Activated naive CD4-positive, alpha-beta T cell treated with anti-CD3 and anti-CD28 coated beads for 36 hours (primary cell): ENCODE results near the gene TEX2. TPM values are rescaled to one million over a fixed set of nuclear protein-coding genes. Genes with fewer than 3 reads are reported as not detected.

Source experiments
- CTCF ChIA-PET: fragments of 350-600 bp; sonication (Branson Sonifier 250); formaldehyde crosslinking; loops from one replicate; lab custom pipeline; 2021; ENCODE audit warnings: antibody characterized with exemption; lab: Charles Lee
- DNase-seq: peaks from one replicate; pipeline ENCODE4 v3.0.0-alpha.2; 2020
- H3K27ac Mint-ChIP-seq: one replicate; pipeline ENCODE4 v1.8.0; 2021; ENCODE audit warnings: mild to moderate bottlenecking, mixed read lengths
- H3K27me3 Mint-ChIP-seq: one replicate; pipeline ENCODE4 v1.8.0; 2021; ENCODE audit warnings: low read depth, mixed read lengths
- H3K36me3 Mint-ChIP-seq: one replicate; pipeline ENCODE4 v1.8.0; 2021; ENCODE audit warnings: low read depth, mixed read lengths
- H3K4me1 Mint-ChIP-seq: one replicate; pipeline ENCODE4 v1.8.0; 2021; ENCODE audit warnings: low read depth, mixed read lengths
- H3K4me3 Mint-ChIP-seq: one replicate; pipeline ENCODE4 v1.8.0; 2021; ENCODE audit warnings: mild to moderate bottlenecking, moderate library complexity, mixed read lengths
- H3K9me3 Mint-ChIP-seq: one replicate; pipeline ENCODE4 v1.8.0; 2021; ENCODE audit warnings: mixed read lengths
- intact Hi-C: fragments of 100-400 bp; cut with micrococcal nuclease; formaldehyde crosslinking; loops from one replicate; pipeline ENCODE4 v1.15.1; 2023
- total RNA-seq, 2 experiments: library from RNA; stranded (reverse); gene quantifications; one replicate each; pipeline ENCODE4 v1.2.3, GENCODE V29; 2021

Gene TEX2
- total RNA-seq, 2 experiments from 2014 or later = 9.2 to 10.6 TPM

GRCh38 chr17:64202683-64203344 is 60.2 kb downstream of the TEX2 start:
- no peaks in the 10 kb centered on the region for H3K27me3 Mint-ChIP-seq
- H3K36me3 Mint-ChIP-seq = peaks cover 2% of the 10 kb centered on the region
- intact Hi-C loops = loop anchor here (5.0 kb wide), 1 partner anchor 59 kb away; the partner anchor contains the start of gene TEX2
- H3K4me3 Mint-ChIP-seq = no peak overlapping the region
- CTCF ChIA-PET = interaction anchor here (0.6 to 1.2 kb wide), 6 partner anchors 26 to 118 kb away, joined by 3 to 4 read pairs (median 3); no protein-coding TSS in a partner anchor
- H3K4me1 Mint-ChIP-seq = peaks cover 34% of the 10 kb centered on the region
- DNase-seq = no peak
- H3K9me3 Mint-ChIP-seq = peaks cover 2% of the 10 kb centered on the region
- H3K27ac Mint-ChIP-seq = no peak overlapping the region

GRCh38 chr17:64200080-64201032 is 62.7 kb downstream of the TEX2 start:
- H3K9me3 Mint-ChIP-seq = peaks cover 2% of the 10 kb centered on the region
- intact Hi-C loops = loop anchor here (1.0 to 5.0 kb wide), 2 partner anchors 62 to 82 kb away; partner anchors contain the start of gene TEX2
- CTCF ChIA-PET = interaction anchor here (0.5 to 1.4 kb wide), 7 partner anchors 51 to 285 kb away, joined by 3 to 5 read pairs (median 3); no protein-coding TSS in a partner anchor
- H3K27ac Mint-ChIP-seq = no peak overlapping the region
- peak; percentile 40 for DNase-seq
- no peak overlapping the region for H3K4me3 Mint-ChIP-seq
- H3K4me1 Mint-ChIP-seq = peaks cover 32% of the 10 kb centered on the region
- no peaks in the 10 kb centered on the region for H3K27me3 Mint-ChIP-seq
- peaks cover 2% of the 10 kb centered on the region for H3K36me3 Mint-ChIP-seq

DNA sequence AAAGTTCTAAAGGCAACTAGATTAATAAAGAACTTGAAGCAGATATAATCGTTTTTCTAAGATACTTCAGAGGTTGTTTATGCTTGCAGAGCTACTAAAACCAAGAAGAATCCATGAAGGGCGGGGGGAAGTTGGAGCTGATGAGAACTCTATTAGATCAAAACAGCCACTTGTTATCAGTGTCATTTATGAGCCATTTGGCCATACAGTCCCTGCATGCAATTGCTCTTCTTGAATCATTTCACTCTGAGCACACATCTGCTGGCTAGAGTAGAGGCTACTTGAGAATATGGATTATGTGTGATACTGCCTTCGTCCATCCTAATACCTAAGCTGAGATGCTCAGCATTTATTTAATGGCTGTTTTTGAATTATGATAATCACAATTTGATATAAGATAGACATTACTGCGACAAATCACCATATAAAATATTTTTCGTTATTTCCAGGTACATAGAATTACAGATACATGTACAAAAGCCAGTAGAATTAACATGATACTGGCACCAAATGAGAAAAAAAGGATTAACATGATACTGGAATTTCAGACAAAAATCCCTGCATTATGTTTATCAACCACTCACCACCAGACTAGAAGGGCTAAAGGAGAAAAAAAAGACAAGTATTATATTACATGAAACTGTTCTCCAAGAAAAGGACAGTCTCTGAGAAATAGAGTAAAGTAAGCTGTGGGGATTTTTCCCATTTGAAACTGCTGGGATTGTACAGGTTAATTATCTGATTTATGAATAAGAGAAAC is 64.5 kb downstream of the TEX2 start:
- Mint-ChIP-seq H3K27ac (no peak overlapping the region), H3K36me3 (peaks cover 2% of the 10 kb centered on the region), H3K27me3 (no peaks in the 10 kb centered on the region), H3K9me3 (peaks cover 2% of the 10 kb centered on the region), H3K4me1 (peaks cover 32% of the 10 kb centered on the region), H3K4me3 (no peak overlapping the region)
- intact Hi-C loops = no loop called here
- DNase-seq = no peak
- CTCF ChIA-PET = interaction anchor here (1.2 kb wide), 1 partner anchor 81 kb away, joined by 3 read pairs; no protein-coding TSS in a partner anchor

GRCh38 chr17:64196601-64197000 is 66.5 kb downstream of the TEX2 start:
- Mint-ChIP-seq H3K36me3 (peaks cover 4% of the 10 kb centered on the region), H3K9me3 (peaks cover 2% of the 10 kb centered on the region), H3K4me3 (no peak overlapping the region), H3K27me3 (no peaks in the 10 kb centered on the region), H3K27ac (no peak overlapping the region), H3K4me1 (peaks cover 18% of the 10 kb centered on the region)
- no peak for DNase-seq
- CTCF ChIA-PET = no interaction called here
- intact Hi-C loops = no loop called here

DNA sequence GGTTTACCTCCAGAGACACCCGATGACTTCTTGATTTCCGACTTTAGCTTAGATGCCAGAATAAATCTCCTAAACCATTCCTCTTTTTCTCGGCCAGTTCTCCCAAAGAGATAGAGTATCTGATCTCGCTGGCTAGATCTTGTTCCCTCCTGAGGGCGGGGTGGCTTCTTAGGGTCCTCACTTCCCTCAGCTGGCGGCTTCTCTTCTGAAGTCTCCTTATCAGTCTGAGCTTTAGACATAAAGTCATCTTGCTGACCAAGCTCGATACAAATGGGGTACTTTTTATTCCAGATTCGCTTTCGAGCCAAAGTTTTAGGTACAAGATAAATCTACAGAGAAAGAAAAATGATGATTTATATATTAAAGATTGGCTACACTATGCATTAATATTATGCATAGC is 69.5 kb downstream of the TEX2 start:
- no peak overlapping the region for H3K27ac Mint-ChIP-seq
- peaks cover 2% of the 10 kb centered on the region for H3K9me3 Mint-ChIP-seq
- no peaks in the 10 kb centered on the region for H3K27me3 Mint-ChIP-seq
- H3K4me1 Mint-ChIP-seq = peaks cover 2% of the 10 kb centered on the region
- H3K36me3 Mint-ChIP-seq = peaks cover 3% of the 10 kb centered on the region
- intact Hi-C loops = no loop called here
- no peak for DNase-seq
- CTCF ChIA-PET = interaction anchor here (1.6 kb wide), 1 partner anchor 89 kb away, joined by 5 read pairs; no protein-coding TSS in a partner anchor
- H3K4me3 Mint-ChIP-seq = no peak overlapping the region

- Mint-ChIP-seq H3K36me3 (peaks cover 4% of the 10 kb centered on the region), H3K4me3 (no peak overlapping the region), H3K27ac (no peak overlapping the region), H3K4me1 (peaks cover 2% of the 10 kb centered on the region), H3K27me3 (no peaks in the 10 kb centered on the region), H3K9me3 (no peaks in the 10 kb centered on the region)
- intact Hi-C loops = no loop called here
- CTCF ChIA-PET = interaction anchor here (0.5 kb wide), 1 partner anchor 465 kb away, joined by 4 read pairs; no protein-coding TSS in a partner anchor
- DNase-seq = no peak
These were observed 70.5 kb downstream of the TEX2 start for GRCh38 chr17:64192589-64192988.

DNA sequence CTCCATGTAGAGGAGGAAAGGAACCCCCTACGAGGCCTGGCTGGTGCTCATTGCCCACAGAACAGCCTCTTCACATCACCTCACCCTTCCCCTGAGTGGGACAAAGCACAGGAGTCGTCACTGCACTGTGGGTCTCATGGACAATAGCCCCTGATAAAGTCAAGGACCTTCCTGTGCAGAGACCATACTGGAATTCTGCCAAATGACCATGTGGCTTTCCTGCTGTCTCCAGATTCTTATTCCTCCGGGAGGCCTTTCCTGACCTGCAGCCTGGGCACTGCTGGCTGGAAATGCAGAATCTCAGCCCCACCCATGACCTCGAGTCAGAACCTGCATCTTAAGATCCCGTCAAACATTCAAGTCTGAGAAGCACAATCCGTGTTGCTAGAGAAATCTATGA is 72.6 kb downstream of the TEX2 start:
- no peaks in the 10 kb centered on the region for H3K4me1 Mint-ChIP-seq
- H3K27ac Mint-ChIP-seq = no peak overlapping the region
- no peak overlapping the region for H3K4me3 Mint-ChIP-seq
- CTCF ChIA-PET = no interaction called here
- no peaks in the 10 kb centered on the region for H3K27me3 Mint-ChIP-seq
- no peaks in the 10 kb centered on the region for H3K9me3 Mint-ChIP-seq
- intact Hi-C loops = no loop called here
- H3K36me3 Mint-ChIP-seq = peaks cover 12% of the 10 kb centered on the region
- no peak for DNase-seq

GRCh38 chr17:64188088-64188487 is 75.0 kb downstream of the TEX2 start:
- peaks cover 6% of the 10 kb centered on the region for H3K4me1 Mint-ChIP-seq
- peaks cover 11% of the 10 kb centered on the region for H3K36me3 Mint-ChIP-seq
- no peak for DNase-seq
- H3K27me3 Mint-ChIP-seq = no peaks in the 10 kb centered on the region
- no peak overlapping the region for H3K4me3 Mint-ChIP-seq
- no peaks in the 10 kb centered on the region for H3K9me3 Mint-ChIP-seq
- no peak overlapping the region for H3K27ac Mint-ChIP-seq
- intact Hi-C loops = no loop called here
- CTCF ChIA-PET = no interaction called here

GRCh38 chr17:64187093-64187895 is 75.8 kb downstream of the TEX2 start:
- Mint-ChIP-seq H3K36me3 (peaks cover 9% of the 10 kb centered on the region), H3K4me1 (peaks cover 6% of the 10 kb centered on the region), H3K27ac (no peak overlapping the region), H3K27me3 (no peaks in the 10 kb centered on the region), H3K9me3 (no peaks in the 10 kb centered on the region), H3K4me3 (no peak overlapping the region)
- intact Hi-C loops = no loop called here
- no peak for DNase-seq
- CTCF ChIA-PET = no interaction called here

DNA sequence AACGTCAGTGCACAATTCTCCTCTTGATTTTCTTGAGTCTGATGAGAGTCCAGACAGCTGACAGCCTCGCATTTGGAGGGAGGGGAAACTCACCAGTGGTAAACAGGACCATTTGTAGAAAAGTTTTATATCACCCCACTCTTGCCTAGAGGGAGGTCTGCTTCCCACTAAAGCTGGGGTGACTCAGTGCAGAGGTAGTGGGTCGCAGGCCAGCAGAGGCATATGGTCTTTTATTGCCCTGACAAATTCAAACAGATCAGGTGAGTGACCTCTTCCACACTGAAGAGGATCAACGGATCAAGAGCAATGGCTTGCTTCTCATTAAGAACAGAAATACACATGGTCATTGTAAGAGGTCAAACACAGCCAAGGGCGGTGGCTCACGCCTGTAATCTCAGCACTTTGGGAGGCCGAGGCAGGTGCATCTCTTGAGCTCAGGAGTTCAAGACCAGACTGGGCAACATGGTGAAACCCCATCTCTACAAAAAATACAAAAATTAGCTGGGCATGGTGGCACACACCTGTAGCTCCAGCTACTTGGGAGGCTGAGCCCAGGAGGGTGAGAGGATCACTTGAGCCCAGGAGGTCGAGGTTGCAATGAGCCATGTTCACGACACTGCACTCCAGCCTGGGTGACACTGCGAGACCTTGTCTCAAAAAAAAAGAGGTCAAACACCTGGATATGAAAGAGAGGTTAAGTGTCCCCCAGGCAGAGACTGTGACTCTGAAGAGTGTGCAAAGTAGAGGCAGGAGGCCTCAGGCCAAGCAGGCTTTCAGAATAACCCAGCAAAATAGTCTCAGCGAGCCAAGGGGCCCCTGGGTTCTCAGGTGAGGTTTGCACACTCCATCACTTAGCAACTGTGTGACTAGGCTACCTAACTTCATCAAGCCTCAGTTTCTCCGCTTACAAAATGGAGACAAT is 76.6 kb downstream of the TEX2 start:
- Mint-ChIP-seq H3K27me3 (no peaks in the 10 kb centered on the region), H3K27ac (no peak overlapping the region)

More for the DNA sequence above, 76.6 kb downstream of the TEX2 start:
- intact Hi-C loops = no loop called here
- Mint-ChIP-seq H3K9me3 (no peaks in the 10 kb centered on the region), H3K4me1 (peaks cover 6% of the 10 kb centered on the region), H3K4me3 (no peak overlapping the region), H3K36me3 (peaks cover 12% of the 10 kb centered on the region)
- CTCF ChIA-PET = no interaction called here
- no peak for DNase-seq
